GM20431 (cell line): Measurements from ENCODE around the gene CLDN20.

Experiments
- in situ Hi-C: fragments of 300-500 bp; cut with MseI, MboI; formaldehyde crosslinking; loops from one replicate; pipeline ENCODE4 v1.15.0; 2020; ENCODE audit warnings: low sequenced_read_pairs; ENCODE audit not compliant: unreplicated experiment

CLDN20 gene

DNA sequence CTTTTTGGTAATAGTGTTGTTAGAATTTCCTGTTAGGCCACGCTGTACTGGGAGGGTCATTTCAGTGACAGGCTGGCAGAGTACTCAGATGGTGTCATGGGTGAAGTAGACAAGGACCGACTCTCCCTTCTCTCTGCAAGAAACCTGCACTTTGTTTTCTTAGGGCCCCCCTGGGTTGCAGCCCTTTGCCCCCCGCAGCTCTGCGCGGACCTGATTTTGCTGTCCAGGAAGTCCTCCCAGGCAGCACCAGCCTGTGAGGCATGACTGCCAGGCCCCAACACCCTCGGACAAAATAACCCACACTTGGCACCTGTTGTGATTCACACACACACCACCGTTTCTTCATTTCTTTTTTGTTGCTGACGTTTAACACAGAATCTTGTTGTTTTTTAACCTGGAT lies 21.8 kb upstream of the CLDN20 start:
- in situ Hi-C loops: loop anchor here (10.0 kb wide), 1 partner anchor 67 kb away; no protein-coding TSS in a partner anchor

DNA sequence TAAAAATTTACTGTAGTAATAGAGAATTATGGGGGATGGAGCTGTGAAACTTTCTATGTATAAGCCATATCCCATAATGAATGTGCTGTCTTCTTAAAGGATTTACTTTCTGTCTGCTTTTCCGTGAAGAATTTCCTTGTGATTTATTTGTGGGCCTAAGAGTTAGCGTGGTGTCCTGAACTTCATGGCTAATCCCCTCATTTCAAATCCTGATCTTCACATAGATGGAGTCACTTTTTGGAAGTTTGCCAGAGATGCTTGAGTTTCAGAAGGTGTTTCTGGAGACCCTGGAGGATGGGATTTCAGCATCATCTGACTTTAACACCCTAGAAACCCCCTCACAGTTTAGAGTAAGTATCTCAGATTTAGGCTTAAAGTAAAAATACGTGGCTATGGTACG lies 19.4 kb upstream of the CLDN20 start:
- in situ Hi-C loops: loop anchor here (10.0 kb wide), 1 partner anchor 70 kb away; no protein-coding TSS in a partner anchor

DNA sequence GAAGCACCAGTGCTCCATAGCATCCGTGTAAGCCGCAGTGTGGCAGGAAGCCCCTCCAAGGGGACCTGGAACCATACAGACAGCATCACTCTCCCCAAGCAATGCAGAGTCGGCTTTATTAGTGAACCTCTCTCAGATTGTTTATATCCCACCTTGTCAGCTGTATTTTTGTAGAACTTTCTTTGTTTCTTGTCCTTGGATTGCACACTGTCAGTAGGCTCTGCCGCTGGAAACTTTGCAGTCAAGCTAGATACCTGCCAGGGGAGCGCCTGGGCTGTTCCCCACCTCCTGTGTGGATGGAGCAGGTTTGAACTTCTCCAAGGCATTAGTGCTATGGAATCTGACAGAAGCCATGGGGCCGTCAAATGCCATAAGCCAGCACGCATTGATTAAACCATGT lies 18.6 kb upstream of the CLDN20 start:
- in situ Hi-C loops: loop anchor here (10.0 kb wide), 1 partner anchor 70 kb away; no protein-coding TSS in a partner anchor

DNA sequence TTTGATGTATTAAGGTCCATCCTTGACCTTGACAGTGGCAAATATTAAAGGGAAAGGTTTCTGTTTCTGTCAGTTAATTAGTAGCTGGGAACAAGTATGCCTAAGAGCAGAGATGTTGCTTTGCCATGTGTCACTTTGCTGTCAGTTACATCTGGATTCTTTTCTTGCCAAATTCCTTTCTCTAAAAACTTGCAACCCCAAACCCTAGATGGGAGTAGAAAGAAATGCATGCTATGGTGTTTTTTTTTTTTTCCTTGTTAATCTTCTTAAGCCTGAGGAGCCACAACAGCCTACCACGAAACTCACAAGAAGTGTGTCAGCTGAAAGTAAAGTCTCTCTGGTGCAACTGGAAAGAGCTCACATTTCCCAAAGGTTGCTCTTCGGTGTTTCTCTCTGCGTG lies 18.0 kb upstream of the CLDN20 start:
- in situ Hi-C loops: loop anchor here (10.0 kb wide), 1 partner anchor 71 kb away; no protein-coding TSS in a partner anchor

DNA sequence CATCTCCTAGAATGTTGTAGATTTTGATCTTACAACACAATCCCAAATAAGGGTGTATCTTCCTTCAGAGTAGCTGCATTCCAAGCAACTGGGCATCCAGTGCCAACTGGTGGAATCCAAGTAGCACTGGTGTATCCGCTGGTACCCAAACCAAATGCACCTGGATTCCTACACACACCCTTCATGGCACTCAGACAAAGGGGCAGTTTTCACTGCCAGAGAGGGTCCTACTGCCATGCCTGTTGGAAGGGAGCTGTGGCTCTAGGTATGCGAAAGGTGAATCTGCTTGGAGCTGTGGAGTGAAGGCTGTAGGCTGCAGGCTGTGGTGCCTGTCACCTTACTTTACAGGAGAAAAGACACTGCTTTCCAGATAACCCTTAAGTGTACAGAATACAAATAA lies 17.0 kb upstream of the CLDN20 start:
- in situ Hi-C loops: loop anchor here (10.0 kb wide), 1 partner anchor 72 kb away; no protein-coding TSS in a partner anchor

DNA sequence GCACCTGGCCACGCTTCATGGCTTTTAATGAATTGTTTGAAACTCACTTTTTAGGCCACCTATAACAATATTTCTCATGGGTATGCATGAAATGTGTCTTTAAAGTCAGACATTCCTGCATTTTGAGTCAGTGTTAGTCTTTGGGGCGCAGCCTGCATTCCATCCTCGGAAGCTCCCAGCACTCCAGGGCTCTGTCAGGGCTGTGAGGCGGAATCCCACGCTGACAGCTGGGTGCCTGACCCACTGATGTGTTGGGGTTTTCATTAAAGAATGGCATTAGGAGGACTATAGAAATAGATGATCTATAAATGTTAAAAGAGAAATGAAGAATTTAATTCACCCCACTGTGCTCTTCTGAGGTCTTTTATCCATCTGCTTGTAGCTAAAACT lies 16.2 kb upstream of the CLDN20 start:
- in situ Hi-C loops: loop anchor here (10.0 kb wide), 1 partner anchor 73 kb away; no protein-coding TSS in a partner anchor

DNA sequence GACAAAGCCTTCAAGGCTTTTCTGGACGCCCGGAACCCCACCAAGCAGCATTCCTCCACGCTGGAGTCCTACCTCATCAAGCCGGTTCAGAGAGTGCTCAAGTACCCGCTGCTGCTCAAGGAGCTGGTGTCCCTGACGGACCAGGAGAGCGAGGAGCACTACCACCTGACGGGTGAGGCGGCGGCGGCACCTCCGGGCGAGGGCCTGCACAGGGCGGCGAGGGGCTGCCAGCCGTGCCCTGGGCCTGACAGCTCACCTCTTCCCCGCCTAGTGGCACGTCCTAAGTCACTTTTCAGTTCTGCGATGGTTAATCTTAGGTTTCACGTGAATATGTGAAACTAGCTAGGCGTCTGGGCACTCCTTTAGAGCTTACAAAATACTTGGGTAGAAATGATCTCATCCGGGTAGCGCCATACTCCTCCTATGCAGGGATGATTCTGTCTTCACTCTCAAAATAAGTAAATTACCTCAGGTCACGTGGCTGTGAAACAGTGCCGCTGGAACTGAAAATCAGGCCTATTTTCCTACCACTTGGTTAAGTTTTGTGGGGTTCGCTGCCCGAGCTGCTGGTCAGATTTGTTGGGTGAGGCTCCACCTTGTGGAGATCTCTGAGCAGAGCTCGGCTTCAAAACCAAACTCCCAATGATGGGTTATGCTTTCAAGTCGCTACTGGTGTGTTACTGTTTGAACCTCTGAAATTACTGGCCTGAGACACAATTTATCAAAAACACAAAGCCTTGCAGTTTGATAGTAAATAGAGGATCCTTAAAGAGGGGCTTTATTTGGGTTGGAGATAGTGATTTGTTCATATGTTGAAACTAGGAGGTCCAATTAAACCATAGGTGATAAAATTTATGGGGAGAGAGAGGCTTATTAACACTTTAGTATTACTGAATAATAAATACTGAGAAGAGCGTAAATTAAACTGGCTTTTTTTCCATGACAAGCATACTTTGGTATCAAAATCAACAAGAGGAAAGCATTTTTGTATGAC lies 15.5 kb upstream of the CLDN20 start:
- in situ Hi-C loops: loop anchor here (10.0 kb wide), 1 partner anchor 74 kb away; no protein-coding TSS in a partner anchor

DNA sequence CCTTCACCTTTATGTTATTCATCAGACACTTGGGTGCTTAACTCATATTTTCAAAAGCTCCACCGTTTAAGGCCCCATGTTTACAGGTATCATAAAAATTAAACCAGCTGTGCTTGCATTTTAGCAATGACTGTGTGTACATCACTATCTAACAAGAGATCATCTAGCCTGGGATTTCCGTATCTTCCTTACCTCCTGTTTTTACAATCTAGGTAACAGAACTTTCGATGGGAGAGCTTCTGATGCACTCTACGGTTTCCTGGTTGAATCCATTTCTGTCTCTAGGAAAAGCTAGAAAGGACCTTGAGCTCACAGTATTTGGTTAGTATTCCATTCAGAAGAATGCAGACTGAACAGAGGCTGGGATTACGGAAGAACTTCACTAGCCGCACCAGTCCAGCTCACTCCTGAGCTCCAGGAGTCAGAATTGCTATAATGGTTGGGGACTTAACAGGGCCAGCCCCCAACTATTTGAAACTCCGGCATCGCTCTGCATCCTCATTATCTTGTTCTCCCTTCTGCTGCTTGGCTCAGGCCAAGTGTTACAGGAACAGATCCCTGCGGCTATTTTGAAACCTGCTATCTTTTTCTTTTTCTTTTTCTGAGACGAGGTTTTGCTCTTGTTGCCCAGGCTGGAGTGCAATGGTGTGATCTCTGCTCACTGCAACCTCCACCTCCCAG lies 13.0 kb upstream of the CLDN20 start:
- in situ Hi-C loops: loop anchor here (25.0 kb wide), 1 partner anchor 314 kb away; no protein-coding TSS in a partner anchor

DNA sequence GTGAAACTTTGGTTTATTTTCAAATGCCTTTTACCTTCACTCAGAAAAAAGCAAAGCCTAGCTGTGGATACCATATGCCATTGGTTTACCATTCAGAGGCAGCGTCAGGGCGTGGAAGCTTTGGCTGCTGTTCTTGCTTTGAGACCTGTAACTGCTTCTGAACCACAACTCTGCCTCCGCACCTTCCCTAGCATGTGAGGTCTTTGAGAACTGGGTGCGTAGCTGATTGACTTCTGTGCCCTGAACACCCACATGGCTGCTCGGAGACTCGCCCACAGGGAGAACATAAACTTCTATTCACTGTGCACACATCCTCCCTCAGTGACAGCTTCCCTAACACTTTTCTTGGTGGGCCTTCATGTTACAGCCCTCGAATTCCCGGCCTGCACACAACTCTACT lies 11.2 kb upstream of the CLDN20 start:
- in situ Hi-C loops: loop anchor here (25.0 kb wide), 1 partner anchor 315 kb away; no protein-coding TSS in a partner anchor

DNA sequence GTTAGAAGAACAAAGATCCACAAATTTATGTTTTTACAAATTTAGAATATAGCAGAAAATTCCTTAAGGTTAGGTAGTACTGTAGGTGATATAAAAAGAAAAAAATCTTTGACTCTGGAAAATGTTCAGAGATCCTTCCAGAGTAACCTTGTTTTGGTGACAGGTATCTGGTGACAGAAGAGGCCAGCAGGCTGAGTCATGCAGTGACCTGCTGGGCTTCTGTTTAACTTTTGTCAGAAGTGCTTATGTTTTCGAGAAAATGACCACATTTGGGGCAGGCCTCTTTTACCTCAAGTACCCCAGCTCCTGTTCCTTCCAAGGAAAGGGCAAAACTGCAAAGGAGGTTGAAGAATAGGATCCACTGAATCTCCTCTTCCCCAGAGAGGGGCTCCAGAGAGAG lies 10.5 kb upstream of the CLDN20 start:
- in situ Hi-C loops: loop anchor here (25.0 kb wide), 1 partner anchor 316 kb away; no protein-coding TSS in a partner anchor

DNA sequence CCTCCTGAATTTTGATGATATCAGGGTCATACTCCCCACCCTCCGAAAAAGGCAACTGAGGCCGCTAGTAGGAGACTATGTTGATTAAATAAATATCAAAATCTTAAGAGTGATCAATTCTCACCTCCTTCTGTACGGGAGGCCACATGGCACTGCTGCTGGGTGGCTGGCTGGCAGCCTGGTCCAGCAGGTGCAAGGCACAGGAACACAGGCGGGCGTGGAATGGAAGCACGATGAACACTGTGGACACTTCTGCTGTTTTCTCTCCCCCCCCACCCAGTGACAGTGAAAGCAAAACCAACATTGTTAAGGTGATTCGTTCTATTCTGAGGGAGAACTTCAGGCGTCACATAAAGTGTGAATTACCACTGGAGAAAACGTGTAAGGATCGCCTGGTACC lies 9.7 kb upstream of the CLDN20 start:
- in situ Hi-C loops: loop anchor here (25.0 kb wide), 1 partner anchor 317 kb away; no protein-coding TSS in a partner anchor

DNA sequence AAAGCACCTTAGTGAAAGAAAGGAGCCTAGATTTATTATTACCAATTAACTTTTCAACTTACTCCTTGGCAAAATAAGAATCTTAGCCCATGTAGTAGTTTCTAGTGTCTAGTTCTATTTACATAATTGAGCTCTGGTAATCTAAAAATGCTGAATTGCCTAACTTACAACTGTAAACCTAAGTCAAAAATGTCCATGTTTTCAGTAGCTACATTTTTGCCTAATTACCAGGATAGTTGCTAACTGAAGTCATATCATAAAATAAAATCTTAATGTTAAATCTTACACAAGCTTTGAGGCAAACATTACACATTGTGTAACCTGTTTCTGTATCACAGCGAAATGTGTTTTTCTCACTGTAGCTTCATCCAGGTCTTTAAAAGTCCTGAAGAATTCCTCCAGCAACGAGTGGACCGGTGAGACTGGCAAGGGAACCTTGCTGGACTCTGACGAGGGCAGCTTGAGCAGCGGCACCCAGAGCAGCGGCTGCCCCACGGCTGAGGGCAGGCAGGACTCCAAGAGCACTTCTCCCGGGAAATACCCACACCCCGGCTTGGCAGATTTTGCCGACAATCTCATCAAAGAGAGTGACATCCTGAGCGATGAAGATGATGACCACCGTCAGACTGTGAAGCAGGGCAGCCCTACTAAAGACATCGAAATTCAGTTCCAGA lies 7.6 kb upstream of the CLDN20 start:
- in situ Hi-C loops: loop anchor here (25.0 kb wide), 1 partner anchor 319 kb away; no protein-coding TSS in a partner anchor

DNA sequence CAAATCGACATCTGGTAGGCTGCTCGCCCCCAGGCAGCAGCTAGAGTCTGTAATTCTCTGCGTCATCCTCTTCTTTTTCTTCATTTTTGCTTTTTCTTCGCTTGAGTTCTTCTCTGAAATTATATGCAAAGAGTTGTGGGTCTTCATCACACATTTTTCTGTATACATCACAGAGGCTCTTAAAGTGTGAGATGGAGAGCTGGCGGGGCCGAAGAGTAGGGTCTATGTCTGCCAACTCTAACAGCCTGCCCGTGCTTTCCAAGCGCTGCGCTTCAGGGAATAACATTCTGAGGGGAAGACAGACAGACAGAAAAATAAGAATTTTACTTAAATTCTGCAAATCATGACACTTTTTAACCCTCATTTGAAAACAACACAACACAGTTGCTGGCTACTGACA lies 6.0 kb upstream of the CLDN20 start:
- in situ Hi-C loops: loop anchor here (25.0 kb wide), 1 partner anchor 320 kb away; no protein-coding TSS in a partner anchor

DNA sequence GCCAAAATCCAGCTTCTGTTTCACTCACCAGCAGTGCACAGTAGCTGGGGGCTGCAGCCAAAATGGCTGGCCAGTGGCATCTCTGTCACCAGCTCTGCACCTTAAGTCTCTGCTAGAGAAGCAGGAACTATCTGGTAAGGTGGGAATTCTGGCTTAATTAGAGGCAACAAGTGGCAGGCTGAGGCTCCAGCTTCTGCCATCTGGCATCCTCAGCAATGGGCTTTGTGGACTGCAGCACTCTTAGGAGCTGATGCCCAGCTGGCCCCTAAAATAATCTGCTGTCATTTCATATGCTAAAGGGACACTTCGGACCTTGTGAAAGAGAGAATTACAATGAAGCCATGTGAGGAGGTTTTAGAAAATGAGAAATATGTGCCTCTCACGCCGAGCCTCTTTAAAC lies 4.6 kb upstream of the CLDN20 start:
- in situ Hi-C loops: loop anchor here (25.0 kb wide), 1 partner anchor 322 kb away; no protein-coding TSS in a partner anchor

DNA sequence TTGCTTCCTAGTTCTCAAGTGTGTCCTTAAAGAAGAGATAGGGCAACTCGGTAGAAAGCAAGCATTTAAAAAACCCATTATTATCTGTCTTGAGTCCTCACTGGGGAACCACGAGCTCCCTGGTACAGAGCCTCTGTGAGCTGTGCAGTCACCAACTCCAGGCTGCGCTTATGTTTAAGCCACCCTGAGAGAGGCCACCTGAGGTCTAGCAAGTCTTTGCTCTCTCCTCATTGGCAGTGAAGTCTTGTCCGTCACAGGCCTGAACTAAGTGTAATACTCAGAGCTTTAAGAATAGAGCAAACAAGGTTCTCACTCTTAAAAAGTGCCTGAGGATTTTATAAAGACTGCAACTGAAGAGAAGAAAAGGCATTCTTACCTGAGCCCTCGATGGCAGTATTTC lies 3.9 kb upstream of the CLDN20 start:
- in situ Hi-C loops: loop anchor here (25.0 kb wide), 1 partner anchor 323 kb away; no protein-coding TSS in a partner anchor

DNA sequence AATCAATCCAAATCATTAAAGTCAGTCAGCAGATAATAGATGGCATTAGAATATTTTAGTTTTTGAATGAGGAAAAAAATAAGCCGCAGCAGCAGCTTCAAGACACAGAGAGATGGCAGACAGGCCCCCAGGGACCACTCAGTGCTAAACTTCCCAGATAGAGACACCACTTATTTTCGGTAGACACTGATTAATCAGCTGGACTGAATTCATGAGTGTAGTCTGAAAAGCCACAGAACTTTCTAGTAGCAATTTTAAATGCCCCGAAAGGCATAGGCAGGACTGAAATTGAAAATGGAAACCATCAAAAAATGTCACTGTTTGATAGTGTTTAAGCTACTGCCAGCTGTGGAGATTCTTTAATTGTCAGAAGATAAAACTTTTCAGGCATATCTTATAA lies 3.1 kb upstream of the CLDN20 start:
- in situ Hi-C loops: loop anchor here (25.0 kb wide), 1 partner anchor 323 kb away; no protein-coding TSS in a partner anchor

DNA sequence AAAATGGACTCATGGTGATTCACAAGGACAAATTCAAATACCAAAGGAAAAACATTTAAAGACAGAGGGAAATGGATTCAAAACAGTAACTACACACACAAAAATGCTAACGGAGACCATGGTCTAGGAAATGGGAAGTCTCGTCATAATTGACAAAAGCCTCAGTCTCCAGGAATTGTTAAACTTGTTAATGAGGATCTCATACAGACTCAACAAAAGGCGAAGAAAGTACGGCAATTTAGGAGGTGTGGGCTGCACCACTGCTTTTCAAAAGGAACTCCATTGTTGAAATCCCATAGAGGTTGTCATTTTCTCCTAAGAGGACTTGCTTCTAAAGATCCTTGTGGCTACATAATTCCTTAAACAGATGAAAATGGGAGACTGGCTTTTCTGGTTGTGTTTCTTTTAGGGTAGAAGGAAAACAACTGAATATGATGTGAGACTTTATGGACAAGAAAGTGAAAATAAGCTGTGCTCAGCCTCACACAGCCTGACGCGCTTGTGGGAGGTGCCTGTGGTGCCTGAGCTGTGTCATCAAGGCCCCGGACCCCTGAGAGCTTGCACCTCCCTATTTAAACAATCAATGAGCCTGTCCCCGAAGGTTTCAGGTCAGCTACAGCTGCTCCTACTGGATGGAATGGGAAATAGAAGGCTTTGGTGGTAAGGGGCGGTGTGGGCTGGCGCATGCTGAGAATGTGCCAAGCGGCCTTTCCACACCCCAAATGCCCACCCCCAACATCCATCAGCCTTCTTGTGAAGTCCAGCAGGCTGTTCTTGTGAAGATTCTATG lies 2.5 kb upstream of the CLDN20 start:
- in situ Hi-C loops: loop anchor here (25.0 kb wide), 1 partner anchor 324 kb away; no protein-coding TSS in a partner anchor

DNA sequence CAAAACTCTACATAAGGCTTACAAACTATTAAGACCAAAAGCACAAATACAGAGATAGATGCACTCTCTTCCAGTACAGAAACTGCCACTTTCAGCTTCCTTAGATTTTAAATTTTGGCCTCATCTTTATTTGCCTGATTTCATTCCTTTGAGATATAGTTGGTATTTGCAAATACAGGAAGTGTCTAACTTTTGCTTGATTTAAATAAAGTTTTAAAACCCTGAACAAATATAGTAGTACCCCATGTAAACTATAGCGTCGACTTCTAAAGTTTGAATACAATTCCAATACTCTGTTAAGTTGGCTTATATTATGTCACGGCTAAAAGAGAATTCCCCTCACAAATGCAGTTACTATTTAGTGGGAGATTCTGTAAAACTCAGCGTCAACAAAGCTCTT lies 1.2 kb upstream of the CLDN20 start:
- in situ Hi-C loops: loop anchor here (25.0 kb wide), 1 partner anchor 325 kb away; no protein-coding TSS in a partner anchor
